Stimulated activated CD8-positive, alpha-beta memory T cell treated with anti-CD3 and anti-CD28 coated beads, Interleukin-7, amount 100 ng/mL, for 1 hour (primary cell): ENCODE results near the gene STKLD1.
"Not testable (repeated sequence)": the region's sequence is repeated elsewhere in the genome, so short reads cannot be mapped to it uniquely, and the experiment has no call there.

Experiments used
- DNase-seq, 2 donors: peaks; one replicate each; pipeline ENCODE4 v3.0.0-alpha.2; 2020; ENCODE audit warnings: low read depth in 2 of 2

The STKLD1 gene

GRCh38 chr9:133362359-133363044 is 13.7 kb upstream of the STKLD1 start:
- no peak for DNase-seq

GRCh38 chr9:133366435-133366834 is 9.7 kb upstream of the STKLD1 start:
- DNase-seq, result no peak

- DNase-seq, result no peak
Observed at GRCh38 chr9:133367221-133367620, 8.9 kb upstream of the STKLD1 start.

GRCh38 chr9:133367778-133368177 is 8.4 kb upstream of the STKLD1 start:
- DNase-seq, result no peak

- DNase-seq, result no peak
Observed at GRCh38 chr9:133368249-133368881, 7.8 kb upstream of the STKLD1 start.

GRCh38 chr9:133369422-133369821 is 6.7 kb upstream of the STKLD1 start:
- no peak for DNase-seq

GRCh38 chr9:133369933-133370332 is 6.2 kb upstream of the STKLD1 start:
- DNase-seq, result no peak

GRCh38 chr9:133370685-133371084 is 5.5 kb upstream of the STKLD1 start:
- peak in 1 of 2 donors; percentile 20 for DNase-seq

- DNase-seq, result peak in 1 of 2 donors; percentile 30
Observed at GRCh38 chr9:133371261-133371711, 4.9 kb upstream of the STKLD1 start.

- DNase-seq, result no peak
Observed at GRCh38 chr9:133372144-133372543, 4.0 kb upstream of the STKLD1 start.

- DNase-seq, result no peak
Observed at GRCh38 chr9:133374612-133375115, 1.5 kb upstream of the STKLD1 start.

GRCh38 chr9:133375116-133375723 is 946 bp upstream of the STKLD1 start:
- DNase-seq, result no peak

GRCh38 chr9:133377280-133377679 is 1.1 kb downstream of the STKLD1 start:
- not testable (repeated sequence) for DNase-seq

GRCh38 chr9:133377721-133378216 is 1.6 kb downstream of the STKLD1 start:
- no peak for DNase-seq

GRCh38 chr9:133378408-133378962 is 2.3 kb downstream of the STKLD1 start:
- no peak for DNase-seq

- DNase-seq, result no peak
Observed at GRCh38 chr9:133379153-133380086, 3.3 kb downstream of the STKLD1 start.

- no peak for DNase-seq
Observed at GRCh38 chr9:133380734-133381133, 4.6 kb downstream of the STKLD1 start.

GRCh38 chr9:133382507-133383141 is 6.5 kb downstream of the STKLD1 start:
- DNase-seq, result no peak

- DNase-seq, result no peak
Observed at GRCh38 chr9:133383438-133383837, 7.3 kb downstream of the STKLD1 start.

GRCh38 chr9:133384736-133385321 is 8.7 kb downstream of the STKLD1 start:
- DNase-seq, result no peak
